K562 (cell line): Measurements from ENCODE around the gene NKIRAS1. TPM values are rescaled to one million over a fixed set of nuclear protein-coding genes. Genes with fewer than 3 reads are reported as not detected.

Experiments
- ATAC-seq: fragments of 200-7000 bp; cut with Tn5 transposase; 3 replicates; pipeline ENCODE4 v1.9.1; 2020; ENCODE audit warnings: moderate library complexity
- BruUV-seq: library from RNA; stranded (reverse); fragments of 400-500 nt; replicated peaks from 2 replicates; lab custom pipeline; 2021; lab: Mats Ljungman, UMichigan
- CTCF ChIA-PET: fragments of 300-600 bp; formaldehyde crosslinking; extraction: SDS; loops from one replicate; lab custom pipeline; 2021; ENCODE audit warnings: low intra/inter-chr PET ratio; lab: Yijun Ruan, JAX
- POLR2A ChIA-PET: fragments of 300-600, 350-650 bp; sonication (Branson Sonifier 250); formaldehyde crosslinking; extraction: SDS; loops from one replicate; lab custom pipeline; 2021; ENCODE audit warnings: antibody characterized with exemption, inconsistent platforms; lab: Yijun Ruan, JAX
- DNase-seq, 4 experiments: peaks; one replicate each; pipeline versions ENCODE4 v3.0.0 to v3.0.0-alpha.2; 2011 to 2018; ENCODE audit warnings: low spot score in 3 of 4, mixed read lengths in 3 of 4; ENCODE audit errors: extremely low read depth in 1 of 4
- FAIRE-seq: peaks from 2 replicates; lab custom pipeline; 2011; peaks lifted over from hg19 to GRCh38; lab: Jason Lieb, UNC
- H2AFZ ChIP-seq: 2 replicates; pipeline ENCODE4 v1.6.0; 2011; ENCODE audit warnings: low read depth, low read length, control low read depth, inconsistent platforms
- H3K27ac ChIP-seq: fragments of 200-600 bp; 3 replicates; pipeline ENCODE4 v1.8.0; 2011; ENCODE audit warnings: low read depth, mild to moderate bottlenecking, control low read depth, inconsistent platforms, low read length, moderate library complexity, mixed read lengths; ENCODE audit errors: extremely low read depth
- H3K27me3 ChIP-seq, 2 experiments: fragments of 300-600 bp in 1 of 2; 2 replicates in 1 of 2; 3 replicates in 1 of 2; pipeline versions ENCODE4 v1.6.0 to v1.8.0; 2011; ENCODE audit warnings: inconsistent platforms in 2 of 2, low read length in 2 of 2, mild to moderate bottlenecking in 1 of 2, mixed read lengths in 1 of 2, moderate library complexity in 1 of 2; ENCODE audit not compliant: control insufficient read depth in 2 of 2, insufficient read depth in 2 of 2
- H3K36me3 ChIP-seq: fragments of 300-600 bp; 3 replicates; pipeline ENCODE4 v1.8.0; 2011; ENCODE audit warnings: mild to moderate bottlenecking, low read length, inconsistent platforms; ENCODE audit not compliant: control insufficient read depth, insufficient read depth
- H3K4me1 ChIP-seq, 2 experiments: fragments of 200-600 bp in 1 of 2; replicated peaks in 1 of 2; 2 replicates in 1 of 2; 3 replicates in 1 of 2; pipeline versions ENCODE4 v1.5.1 to v1.8.0; 2011; ENCODE audit warnings: inconsistent platforms in 2 of 2, low read length in 2 of 2, mild to moderate bottlenecking in 1 of 2, mixed read lengths in 1 of 2, moderate library complexity in 1 of 2; ENCODE audit not compliant: control insufficient read depth in 2 of 2, insufficient read depth in 2 of 2
- H3K4me2 ChIP-seq: 2 replicates; pipeline ENCODE4 v1.6.1; 2011; ENCODE audit warnings: low read length, control low read depth, inconsistent platforms, mixed read lengths; ENCODE audit not compliant: insufficient read depth
- H3K4me3 ChIP-seq: fragments of 200-600 bp; sonication (generic), shearing (Covaris generic); 2 replicates; pipeline ENCODE4 v1.5.1; 2016; ENCODE audit warnings: control low read depth, inconsistent platforms
- H3K79me2 ChIP-seq: fragments of 200-600 bp; 3 replicates; pipeline ENCODE4 v1.8.0; 2011; ENCODE audit warnings: low read length, inconsistent platforms; ENCODE audit not compliant: control insufficient read depth, insufficient read depth
- H3K9ac ChIP-seq, 2 experiments: 2 replicates each; pipeline versions ENCODE4 v1.6.0 to v1.6.1; 2011; ENCODE audit warnings: low read depth in 2 of 2, low read length in 2 of 2, control low read depth in 1 of 2, inconsistent platforms in 1 of 2, mild to moderate bottlenecking in 1 of 2, mixed read lengths in 1 of 2; ENCODE audit not compliant: insufficient read depth in 1 of 2
- H3K9me1 ChIP-seq: one replicate; pipeline ENCODE4 v1.6.0; 2011; ENCODE audit warnings: inconsistent platforms, mild to moderate bottlenecking, low read length, moderate library complexity; ENCODE audit not compliant: control insufficient read depth, insufficient read depth
- H3K9me3 ChIP-seq: replicated peaks from 2 replicates; pipeline ENCODE4 v1.5.1; 2011; ENCODE audit warnings: low read depth, low read length, inconsistent platforms; ENCODE audit not compliant: control insufficient read depth, insufficient read depth
- H4K20me1 ChIP-seq: replicated peaks from 2 replicates; pipeline ENCODE4 v1.6.1; 2011; ENCODE audit warnings: low read length, inconsistent platforms, mixed read lengths; ENCODE audit not compliant: control insufficient read depth, insufficient read depth
- FOSL1 ChIP-seq: fragments of 200-800 bp; sonication (Bioruptor generic); conservative IDR thresholded peaks from 2 replicates; pipeline ENCODE4 v1.6.1; 2016; ENCODE audit warnings: missing genetic modification characterization, missing compliant biosample characterization
- GTF3C2 ChIP-seq: IDR thresholded peaks from 3 replicates; pipeline ENCODE4 v1.6.1; 2011; ENCODE audit warnings: borderline replicate concordance, mild to moderate bottlenecking, moderate library complexity; ENCODE audit not compliant: insufficient read length; ENCODE audit errors: extremely low read depth
- HEY1 ChIP-seq: fragments of 250-450 bp; sonication (Bioruptor Pico); IDR thresholded peaks from 2 replicates; pipeline ENCODE4 v1.5.0; 2020; ENCODE audit warnings: mild to moderate bottlenecking, moderate library complexity, borderline replicate concordance
- MAZ ChIP-seq, 2 experiments: fragments of 450-650 bp in 1 of 2; sonication (generic) in 1 of 2; formaldehyde crosslinking; IDR thresholded peaks in 1 of 2; conservative IDR thresholded peaks in 1 of 2; 2 replicates each; pipeline versions ENCODE4 v1.4.0 to v1.5.0; 2020; ENCODE audit warnings: mild to moderate bottlenecking in 1 of 2, missing genetic modification reagents in 1 of 2
- POLR3A ChIP-seq: IDR thresholded peaks from 2 replicates; pipeline ENCODE4 v1.6.1; 2011; ENCODE audit warnings: borderline replicate concordance, mild to moderate bottlenecking, moderate library complexity; ENCODE audit not compliant: insufficient read length, insufficient read depth; ENCODE audit errors: extremely low read depth
- PTTG1 ChIP-seq: fragments of 450-650 bp; IDR thresholded peaks from 2 replicates; pipeline ENCODE4 v1.6.1; 2016; ENCODE audit warnings: low read depth, mild to moderate bottlenecking, missing genetic modification characterization, missing compliant biosample characterization
- TGIF2 ChIP-seq: sonication (generic); formaldehyde crosslinking; IDR thresholded peaks from 2 replicates; pipeline ENCODE4 v1.8.1; 2022; ENCODE audit warnings: mild to moderate bottlenecking, missing genetic modification reagents, moderate library complexity
- U2AF2 ChIP-seq: fragments of 200-400 bp; formaldehyde crosslinking; optimal IDR thresholded peaks from 2 replicates; pipeline ENCODE3; 2017; ENCODE audit warnings: low read depth, mild to moderate bottlenecking, low read length
- ZNF431 ChIP-seq: sonication (generic); formaldehyde crosslinking; IDR thresholded peaks from 2 replicates; pipeline ENCODE4 v1.8.0; 2022; ENCODE audit warnings: mild to moderate bottlenecking, missing genetic modification reagents
- ZNF589 ChIP-seq: fragments of 200-800 bp; sonication (Bioruptor generic); IDR thresholded peaks from 2 replicates; pipeline ENCODE4 v1.6.1; 2016; ENCODE audit warnings: low read depth, missing genetic modification characterization, missing compliant biosample characterization
- WGBS: fragments of 100-300 bp; shearing (Covaris generic); methylation state at CpG from one replicate; pipeline ENCODE4 v1.1.6; 2016; ENCODE audit warnings: low coverage, mixed read lengths; ENCODE audit not compliant: insufficient coverage; ENCODE audit errors: missing lambda C conversion rate; 5-methylcytosine and 5-hydroxymethylcytosine counted together
- in situ Hi-C: fragments of 300-500 bp; cut with MboI; formaldehyde crosslinking; loops from 4 replicates; pipeline ENCODE4 v1.15.0; 2018; ENCODE audit warnings: inconsistent platforms, mixed read lengths
- intact Hi-C: fragments of 100-400 bp; cut with micrococcal nuclease; formaldehyde crosslinking; loops from 2 replicates; pipeline ENCODE4 v1.14.2; 2022
- polyA plus RNA-seq, 8 experiments: library from polyadenylated mRNA; depleted of rRNA in 4 of 8; stranded (reverse) in 5 of 8; unstranded in 3 of 8; fragments of >200 nt; fragmentation: Nextera tagmentation in 2 of 8; fragmentation: Illumina TruSeq in 1 of 8; extraction: Ambion mirVana in 2 of 8; extraction: Trizol in 1 of 8; gene quantifications; 2 replicates each; pipeline versions ENCODE4 v1.2.1 to v1.2.3, GENCODE V29; 2011 to 2014; ENCODE audit warnings: inconsistent platforms in 1 of 8, missing spikeins in 1 of 8
- total RNA-seq, 7 experiments: library from RNA; depleted of rRNA in 6 of 7; stranded (reverse); fragments of >200 nt in 6 of 7; fragmentation: Illumina TruSeq in 2 of 7; extraction: Trizol in 2 of 7; gene quantifications; 2 replicates each; pipeline versions ENCODE4 v1.2.1 to v1.2.3, GENCODE V29; 2011 to 2021; ENCODE audit warnings: low replicate concordance in 1 of 7
- TF ChIP-seq, protein P1 (sequence below): fragments of 250-450 bp; sonication (Bioruptor Pico); IDR thresholded peaks from 2 replicates; pipeline ENCODE4 v1.4.0; 2020
- TF ChIP-seq, protein P2 (sequence below): fragments of 250-450 bp; sonication (Bioruptor Pico); IDR thresholded peaks from 2 replicates; pipeline ENCODE4 v1.5.1; 2021; ENCODE audit warnings: mild to moderate bottlenecking

Gene NKIRAS1
- total and polyA plus RNA-seq, 9 of the 15 experiments (the other 6 are each of a cell fraction or from before 2014, with no cell fraction given): 5.1 to 10.3 (median 6.3) TPM

DNA sequence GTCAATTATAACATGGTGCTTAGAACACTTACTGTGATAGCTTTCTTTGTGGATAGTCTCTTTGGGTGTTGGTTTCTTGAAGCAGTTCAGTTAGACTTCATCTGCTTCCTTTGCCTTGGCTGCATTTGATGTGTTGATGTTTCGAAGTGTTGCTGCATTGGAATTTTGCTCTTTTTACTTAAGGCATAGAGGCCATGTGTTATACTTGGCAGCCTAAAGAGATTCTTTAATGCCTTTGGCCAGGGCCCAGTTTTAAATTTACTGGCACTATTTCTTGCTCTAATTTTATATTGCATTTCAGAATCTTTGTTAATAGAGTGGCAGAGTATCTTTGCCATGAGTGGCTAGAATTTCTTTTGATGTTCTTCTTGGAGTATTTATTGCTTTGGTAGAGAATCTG, 49.5 kb upstream of the NKIRAS1 start:
- Histone ChIP-seq H2AFZ (no peak overlapping the region), H3K27ac (no peak overlapping the region), H4K20me1 (no peaks in the 10 kb centered on the region), H3K36me3 (peaks cover 3% of the 10 kb centered on the region; the same call in 1 of the 3 replicates), H3K79me2 (no peaks in the 10 kb centered on the region), H3K9me3 (no peaks in the 10 kb centered on the region), H3K4me2 (no peak overlapping the region), H3K4me1 (no peaks in the 10 kb centered on the region), H3K9ac (no peak overlapping the region), H3K9me1 (no peaks in the 10 kb centered on the region), H3K4me3 (no peak overlapping the region), H3K27me3 (no peaks in the 10 kb centered on the region)
- intact Hi-C loops: no loop called here
- FAIRE-seq (no peak), DNase-seq (no peak), ATAC-seq (no peak)
- POLR2A ChIA-PET: interaction anchor here (1.6 kb wide), 1 partner anchor 49 kb away, joined by 4 read pairs; no protein-coding TSS in a partner anchor
- WGBS: 70% methylated on average over 1 of the region's 1 CpG
- in situ Hi-C loops: no loop called here
- CTCF ChIA-PET: no interaction called here
- BruUV-seq: no TSS peak
- TF ChIP-seq ZNF589 (no peak), GTF3C2 (no peak), TGIF2 (CRISPR knock-in tag) (no peak), FOSL1 (tag) (no peak), U2AF2 (no peak), PTTG1 (tag) (no peak), ZNF431 (CRISPR knock-in tag) (no peak), HEY1 (no peak), MAZ (CRISPR knock-in tag; conservative IDR thresholded peaks at IDR 0.05 in 1 of 2, IDR thresholded peaks at IDR 0.05 in 1 of 2) (no peak), POLR3A (no peak)
- TF ChIP-seq, protein P1, sequence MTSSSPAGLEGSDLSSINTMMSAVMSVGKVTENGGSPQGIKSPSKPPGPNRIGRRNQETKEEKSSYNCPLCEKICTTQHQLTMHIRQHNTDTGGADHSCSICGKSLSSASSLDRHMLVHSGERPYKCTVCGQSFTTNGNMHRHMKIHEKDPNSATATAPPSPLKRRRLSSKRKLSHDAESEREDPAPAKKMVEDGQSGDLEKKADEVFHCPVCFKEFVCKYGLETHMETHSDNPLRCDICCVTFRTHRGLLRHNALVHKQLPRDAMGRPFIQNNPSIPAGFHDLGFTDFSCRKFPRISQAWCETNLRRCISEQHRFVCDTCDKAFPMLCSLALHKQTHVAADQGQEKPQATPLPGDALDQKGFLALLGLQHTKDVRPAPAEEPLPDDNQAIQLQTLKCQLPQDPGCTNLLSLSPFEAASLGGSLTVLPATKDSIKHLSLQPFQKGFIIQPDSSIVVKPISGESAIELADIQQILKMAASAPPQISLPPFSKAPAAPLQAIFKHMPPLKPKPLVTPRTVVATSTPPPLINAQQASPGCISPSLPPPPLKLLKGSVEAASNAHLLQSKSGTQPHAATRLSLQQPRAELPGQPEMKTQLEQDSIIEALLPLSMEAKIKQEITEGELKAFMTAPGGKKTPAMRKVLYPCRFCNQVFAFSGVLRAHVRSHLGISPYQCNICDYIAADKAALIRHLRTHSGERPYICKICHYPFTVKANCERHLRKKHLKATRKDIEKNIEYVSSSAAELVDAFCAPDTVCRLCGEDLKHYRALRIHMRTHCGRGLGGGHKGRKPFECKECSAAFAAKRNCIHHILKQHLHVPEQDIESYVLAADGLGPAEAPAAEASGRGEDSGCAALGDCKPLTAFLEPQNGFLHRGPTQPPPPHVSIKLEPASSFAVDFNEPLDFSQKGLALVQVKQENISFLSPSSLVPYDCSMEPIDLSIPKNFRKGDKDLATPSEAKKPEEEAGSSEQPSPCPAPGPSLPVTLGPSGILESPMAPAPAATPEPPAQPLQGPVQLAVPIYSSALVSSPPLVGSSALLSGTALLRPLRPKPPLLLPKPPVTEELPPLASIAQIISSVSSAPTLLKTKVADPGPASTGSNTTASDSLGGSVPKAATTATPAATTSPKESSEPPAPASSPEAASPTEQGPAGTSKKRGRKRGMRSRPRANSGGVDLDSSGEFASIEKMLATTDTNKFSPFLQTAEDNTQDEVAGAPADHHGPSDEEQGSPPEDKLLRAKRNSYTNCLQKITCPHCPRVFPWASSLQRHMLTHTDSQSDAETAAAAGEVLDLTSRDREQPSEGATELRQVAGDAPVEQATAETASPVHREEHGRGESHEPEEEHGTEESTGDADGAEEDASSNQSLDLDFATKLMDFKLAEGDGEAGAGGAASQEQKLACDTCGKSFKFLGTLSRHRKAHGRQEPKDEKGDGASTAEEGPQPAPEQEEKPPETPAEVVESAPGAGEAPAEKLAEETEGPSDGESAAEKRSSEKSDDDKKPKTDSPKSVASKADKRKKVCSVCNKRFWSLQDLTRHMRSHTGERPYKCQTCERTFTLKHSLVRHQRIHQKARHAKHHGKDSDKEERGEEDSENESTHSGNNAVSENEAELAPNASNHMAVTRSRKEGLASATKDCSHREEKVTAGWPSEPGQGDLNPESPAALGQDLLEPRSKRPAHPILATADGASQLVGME: no peak
- TF ChIP-seq, protein P2, sequence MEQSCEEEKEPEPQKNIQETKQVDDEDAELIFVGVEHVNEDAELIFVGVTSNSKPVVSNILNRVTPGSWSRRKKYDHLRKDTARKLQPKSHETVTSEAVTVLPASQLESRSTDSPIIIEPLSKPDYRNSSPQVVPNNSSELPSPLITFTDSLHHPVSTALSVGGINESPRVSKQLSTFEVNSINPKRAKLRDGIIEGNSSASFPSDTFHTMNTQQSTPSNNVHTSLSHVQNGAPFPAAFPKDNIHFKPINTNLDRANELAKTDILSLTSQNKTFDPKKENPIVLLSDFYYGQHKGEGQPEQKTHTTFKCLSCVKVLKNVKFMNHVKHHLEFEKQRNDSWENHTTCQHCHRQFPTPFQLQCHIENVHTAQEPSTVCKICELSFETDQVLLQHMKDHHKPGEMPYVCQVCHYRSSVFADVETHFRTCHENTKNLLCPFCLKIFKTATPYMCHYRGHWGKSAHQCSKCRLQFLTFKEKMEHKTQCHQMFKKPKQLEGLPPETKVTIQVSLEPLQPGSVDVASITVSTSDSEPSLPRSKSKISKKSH (CRISPR knock-in tag): no peak
